Fibroblast of mammary gland (primary cell): Measurements from ENCODE around the gene CLOCK.
A peak's percentile ranks its signal among the peaks of the same experiment; 100 is the strongest.

ENCODE experiments used
- DNase-seq: peaks from one replicate; pipeline ENCODE4 v3.0.0-alpha.2; 2010; ENCODE audit warnings: low read depth
- H3K4me3 ChIP-seq: 2 replicates; pipeline ENCODE4 v1.5.1; 2011; ENCODE audit warnings: low read depth, mild to moderate bottlenecking, low read length, moderate library complexity; ENCODE audit not compliant: control insufficient read depth
- TF ChIP-seq, protein P1 (sequence below): conservative IDR thresholded peaks from 2 replicates; pipeline ENCODE4 v1.5.1; 2011; ENCODE audit warnings: low read depth, low read length, inconsistent platforms; ENCODE audit not compliant: control insufficient read depth, insufficient read depth

CLOCK gene

DNA sequence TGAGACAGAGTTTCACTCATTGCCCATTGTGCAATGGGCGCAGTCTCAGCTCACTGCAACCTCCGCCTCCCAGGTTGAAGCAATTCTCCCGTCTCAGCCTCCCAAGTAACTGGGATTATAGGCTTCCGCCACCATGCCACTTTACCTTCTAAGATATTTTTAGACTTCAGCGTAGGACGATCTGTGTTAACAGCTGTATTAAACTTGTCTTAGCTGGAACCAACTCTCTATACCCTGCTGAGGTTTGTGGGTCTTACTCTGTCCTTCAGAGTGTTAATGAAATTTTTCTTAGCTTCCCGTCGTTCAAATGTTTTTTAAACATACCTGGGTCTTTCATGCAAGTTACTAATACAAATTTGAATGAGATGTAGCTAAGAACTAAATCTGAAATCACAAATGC is 136.3 kb downstream of the CLOCK start:
- H3K4me3 ChIP-seq = no peak overlapping the region
- DNase-seq = no peak
- TF ChIP-seq, protein P1, sequence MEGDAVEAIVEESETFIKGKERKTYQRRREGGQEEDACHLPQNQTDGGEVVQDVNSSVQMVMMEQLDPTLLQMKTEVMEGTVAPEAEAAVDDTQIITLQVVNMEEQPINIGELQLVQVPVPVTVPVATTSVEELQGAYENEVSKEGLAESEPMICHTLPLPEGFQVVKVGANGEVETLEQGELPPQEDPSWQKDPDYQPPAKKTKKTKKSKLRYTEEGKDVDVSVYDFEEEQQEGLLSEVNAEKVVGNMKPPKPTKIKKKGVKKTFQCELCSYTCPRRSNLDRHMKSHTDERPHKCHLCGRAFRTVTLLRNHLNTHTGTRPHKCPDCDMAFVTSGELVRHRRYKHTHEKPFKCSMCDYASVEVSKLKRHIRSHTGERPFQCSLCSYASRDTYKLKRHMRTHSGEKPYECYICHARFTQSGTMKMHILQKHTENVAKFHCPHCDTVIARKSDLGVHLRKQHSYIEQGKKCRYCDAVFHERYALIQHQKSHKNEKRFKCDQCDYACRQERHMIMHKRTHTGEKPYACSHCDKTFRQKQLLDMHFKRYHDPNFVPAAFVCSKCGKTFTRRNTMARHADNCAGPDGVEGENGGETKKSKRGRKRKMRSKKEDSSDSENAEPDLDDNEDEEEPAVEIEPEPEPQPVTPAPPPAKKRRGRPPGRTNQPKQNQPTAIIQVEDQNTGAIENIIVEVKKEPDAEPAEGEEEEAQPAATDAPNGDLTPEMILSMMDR = no peak

- DNase-seq = peak; percentile 57
- H3K4me3 ChIP-seq = no peak overlapping the region
- TF ChIP-seq, protein P1 = peak; percentile 23
These were observed 137.1 kb downstream of the CLOCK start for GRCh38 chr4:55409468-55410171.

GRCh38 chr4:55407764-55408163 is 138.9 kb downstream of the CLOCK start:
- TF ChIP-seq, protein P1 = no peak
- no peak for DNase-seq

DNA sequence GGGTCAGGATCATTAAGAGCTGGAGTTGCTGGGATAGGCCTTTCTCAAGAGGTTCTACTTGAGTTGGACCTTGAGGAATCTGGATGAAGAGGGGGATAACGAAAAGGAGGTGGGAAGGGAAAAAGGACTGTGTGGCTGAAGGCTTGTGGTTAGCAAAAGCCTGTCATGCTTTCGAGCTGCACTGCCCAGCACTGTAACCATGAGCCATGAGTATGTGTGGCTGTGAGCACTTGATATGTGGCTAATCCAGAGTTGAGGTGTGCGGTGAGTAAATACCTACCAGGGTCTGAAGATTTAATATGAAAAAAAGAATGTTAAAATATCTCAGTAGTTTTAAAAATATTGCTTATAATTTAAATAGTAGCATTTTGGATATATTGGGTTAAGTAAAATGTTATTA is 139.6 kb downstream of the CLOCK start:
- DNase-seq = no peak
- TF ChIP-seq, protein P1 = no peak
- H3K4me3 ChIP-seq = no peak overlapping the region

More at GRCh38 chr4:55407764-55408163, 138.9 kb downstream of the CLOCK start:
- no peak overlapping the region for H3K4me3 ChIP-seq

DNA sequence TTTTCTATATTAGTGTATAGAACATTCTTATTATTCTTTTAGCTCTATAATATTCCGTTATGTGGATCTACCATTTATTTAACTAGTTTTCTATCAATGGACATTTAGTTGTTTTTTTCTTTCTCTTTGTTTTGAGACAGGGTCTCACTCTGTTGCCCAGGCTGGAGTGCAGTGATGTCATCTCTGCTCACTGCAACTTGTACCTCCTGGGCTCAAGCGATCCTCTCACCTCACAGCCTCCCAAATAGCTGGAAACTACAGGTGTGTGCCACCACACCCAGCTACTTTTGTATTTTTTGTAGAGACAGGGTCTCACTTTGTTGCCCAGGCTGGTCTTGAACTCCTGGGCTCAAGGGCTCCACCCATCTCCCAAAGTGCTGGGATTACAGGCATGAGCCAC is 140.2 kb downstream of the CLOCK start:
- TF ChIP-seq, protein P1 = no peak
- DNase-seq = no peak

GRCh38 chr4:55405073-55405472 is 141.6 kb downstream of the CLOCK start:
- no peak for DNase-seq
- H3K4me3 ChIP-seq = no peak overlapping the region
- TF ChIP-seq, protein P1 = no peak

More for the DNA sequence above, 140.2 kb downstream of the CLOCK start:
- H3K4me3 ChIP-seq = no peak overlapping the region
